KMS-11 (cell line): ENCODE data around the gene TOGARAM2.

Experiments
- H2AFZ ChIP-seq: fragments of 200-600 bp; sonication (generic); 2 replicates; pipeline ENCODE4 v1.6.1; 2016; ENCODE audit warnings: antibody characterized with exemption, mixed run types, low read depth
- H3K27ac ChIP-seq: fragments of 200-600 bp; sonication (generic); 2 replicates; pipeline ENCODE4 v1.6.1; 2016; ENCODE audit warnings: mild to moderate bottlenecking, mixed run types
- H3K27me3 ChIP-seq: fragments of 200-600 bp; sonication (generic); 2 replicates; pipeline ENCODE4 v1.6.1; 2017; ENCODE audit warnings: mild to moderate bottlenecking, low read depth, mixed run types, moderate library complexity; ENCODE audit not compliant: insufficient read depth
- H3K36me3 ChIP-seq: fragments of 200-600 bp; sonication (generic); 2 replicates; pipeline ENCODE4 v1.6.1; 2017; ENCODE audit warnings: mild to moderate bottlenecking, mixed run types; ENCODE audit not compliant: insufficient read depth
- H3K4me1 ChIP-seq: fragments of 200-600 bp; sonication (generic); 2 replicates; pipeline ENCODE4 v1.6.1; 2016; ENCODE audit warnings: mild to moderate bottlenecking, low read depth, mixed run types; ENCODE audit not compliant: poor library complexity, severe bottlenecking
- H3K4me2 ChIP-seq: fragments of 200-600 bp; sonication (generic); 2 replicates; pipeline ENCODE4 v1.7.0; 2016; ENCODE audit warnings: mild to moderate bottlenecking, mixed run types
- H3K4me3 ChIP-seq: fragments of 200-600 bp; sonication (generic); IDR thresholded peaks from 2 replicates; pipeline ENCODE4 v1.6.1; 2017; ENCODE audit warnings: low read depth, low read length, mixed read lengths; ENCODE audit not compliant: insufficient read depth
- H3K79me2 ChIP-seq: fragments of 200-600 bp; sonication (generic); 2 replicates; pipeline ENCODE4 v1.6.1; 2016; ENCODE audit warnings: low read depth, mixed run types; ENCODE audit not compliant: insufficient read depth
- H3K9ac ChIP-seq: fragments of 200-600 bp; sonication (generic); 2 replicates; pipeline ENCODE4 v1.6.1; 2016; ENCODE audit warnings: mild to moderate bottlenecking, mixed run types
- H4K20me1 ChIP-seq: fragments of 200-600 bp; sonication (generic); 2 replicates; pipeline ENCODE4 v1.6.1; 2016; ENCODE audit warnings: mild to moderate bottlenecking, mixed run types; ENCODE audit not compliant: insufficient read depth
- CTCF ChIP-seq: fragments of 200-600 bp; sonication (generic); conservative IDR thresholded peaks from 2 replicates; pipeline ENCODE4 v1.6.1; 2017; ENCODE audit warnings: low read depth, mild to moderate bottlenecking, antibody characterized with exemption, low read length, moderate library complexity, mixed read lengths

TOGARAM2 gene

GRCh38 chr2:29075894-29076705 is 95.0 kb downstream of the TOGARAM2 start:
- no peak overlapping the region for H2AFZ ChIP-seq
- no peak for TF ChIP-seq CTCF
- no peaks in the 10 kb centered on the region for H3K27me3 ChIP-seq
- H3K79me2 ChIP-seq, result no peaks in the 10 kb centered on the region
- H4K20me1 ChIP-seq, result no peaks in the 10 kb centered on the region
- H3K27ac ChIP-seq, result no peak overlapping the region
- no peak overlapping the region for H3K9ac ChIP-seq
- no peak overlapping the region for H3K4me3 ChIP-seq
- no peak overlapping the region for H3K4me2 ChIP-seq
- H3K4me1 ChIP-seq, result no peaks in the 10 kb centered on the region
- H3K36me3 ChIP-seq, result no peaks in the 10 kb centered on the region

- no peaks in the 10 kb centered on the region for H3K79me2 ChIP-seq
- no peaks in the 10 kb centered on the region for H3K27me3 ChIP-seq
- H3K9ac ChIP-seq, result no peak overlapping the region
- no peak overlapping the region for H3K4me2 ChIP-seq
- no peak overlapping the region for H3K27ac ChIP-seq
- no peaks in the 10 kb centered on the region for H3K4me1 ChIP-seq
- no peak for TF ChIP-seq CTCF
- H3K4me3 ChIP-seq, result no peak overlapping the region
- no peaks in the 10 kb centered on the region for H3K36me3 ChIP-seq
- H2AFZ ChIP-seq, result no peak overlapping the region
- H4K20me1 ChIP-seq, result no peaks in the 10 kb centered on the region
Measured at GRCh38 chr2:29079887-29080286, 98.8 kb downstream of the TOGARAM2 start.

GRCh38 chr2:29080886-29081743 is 100.0 kb downstream of the TOGARAM2 start:
- no peak for TF ChIP-seq CTCF
- H3K27ac ChIP-seq, result no peak overlapping the region
- no peaks in the 10 kb centered on the region for H3K36me3 ChIP-seq
- H3K79me2 ChIP-seq, result no peaks in the 10 kb centered on the region
- no peaks in the 10 kb centered on the region for H3K27me3 ChIP-seq
- no peak overlapping the region for H3K9ac ChIP-seq
- no peak overlapping the region for H3K4me3 ChIP-seq
- no peak overlapping the region for H3K4me2 ChIP-seq
- no peak overlapping the region for H2AFZ ChIP-seq
- no peaks in the 10 kb centered on the region for H3K4me1 ChIP-seq
- no peaks in the 10 kb centered on the region for H4K20me1 ChIP-seq

GRCh38 chr2:29082804-29083495 is 101.9 kb downstream of the TOGARAM2 start:
- no peak for TF ChIP-seq CTCF

More at GRCh38 chr2:29082804-29083495, 101.9 kb downstream of the TOGARAM2 start:
- no peak overlapping the region for H3K4me3 ChIP-seq
- no peak overlapping the region for H3K4me2 ChIP-seq
- no peaks in the 10 kb centered on the region for H4K20me1 ChIP-seq
- no peaks in the 10 kb centered on the region for H3K27me3 ChIP-seq
- H2AFZ ChIP-seq, result no peak overlapping the region
- no peak overlapping the region for H3K9ac ChIP-seq
- no peaks in the 10 kb centered on the region for H3K36me3 ChIP-seq
- no peaks in the 10 kb centered on the region for H3K79me2 ChIP-seq
- H3K4me1 ChIP-seq, result no peaks in the 10 kb centered on the region
- no peak overlapping the region for H3K27ac ChIP-seq
